Measurements from ENCODE around the gene GALT.

The GALT gene

GRCh38 chr9:34652602-34653000, 6.1 kb downstream of the GALT start:
- DNase-seq: no peak

GRCh38 chr9:34653151-34654072, 6.9 kb downstream of the GALT start:
- no peak for DNase-seq

- DNase-seq: no peak
Measured at GRCh38 chr9:34654323-34655051, 8.0 kb downstream of the GALT start.

- DNase-seq: no peak
Measured at GRCh38 chr9:34655394-34655793, 8.9 kb downstream of the GALT start.

GRCh38 chr9:34656992-34657391, 10.5 kb downstream of the GALT start:
- no peak for DNase-seq

- DNase-seq: no peak
Measured at GRCh38 chr9:34658461-34658860, 12.0 kb downstream of the GALT start.

- no peak for DNase-seq
Measured at GRCh38 chr9:34659592-34660253, 13.2 kb downstream of the GALT start.

- DNase-seq: no peak
Measured at GRCh38 chr9:34662526-34663302, 16.2 kb downstream of the GALT start, which contains the start of gene CCL27. TSS of gene CCL27 (minus strand) at chr9:34662657. CDS start at chr9:34662633, 24 bp downstream.

GRCh38 chr9:34663303-34663605, 16.8 kb downstream of the GALT start:
- DNase-seq: no peak

- peak; percentile 3 for DNase-seq
Measured at GRCh38 chr9:34664281-34665066, 18.0 kb downstream of the GALT start.

GRCh38 chr9:34665067-34665380, 18.5 kb downstream of the GALT start:
- DNase-seq: no peak

GRCh38 chr9:34665381-34666250, 19.1 kb downstream of the GALT start:
- DNase-seq: peak; percentile 89

GRCh38 chr9:34669809-34670562, 23.5 kb downstream of the GALT start:
- DNase-seq: no peak

- DNase-seq: no peak
Measured at GRCh38 chr9:34671307-34671706, 24.8 kb downstream of the GALT start.

GRCh38 chr9:34674440-34674839, 28.0 kb downstream of the GALT start:
- DNase-seq: no peak

GRCh38 chr9:34675048-34675714, 28.7 kb downstream of the GALT start:
- DNase-seq: no peak

- no peak for DNase-seq
Measured at GRCh38 chr9:34675869-34676268, 29.4 kb downstream of the GALT start.

- no peak for DNase-seq
Measured at GRCh38 chr9:34684145-34684544, 37.7 kb downstream of the GALT start.

- DNase-seq: no peak
Measured at GRCh38 chr9:34684816-34685215, 38.3 kb downstream of the GALT start.

- DNase-seq: no peak
Measured at GRCh38 chr9:34685591-34685990, 39.1 kb downstream of the GALT start.
